ENCODE measurements around the gene SPAM1.
"Not testable (repeated sequence)": the region's sequence is repeated elsewhere in the genome, so short reads cannot be mapped to it uniquely, and the experiment has no call there.

The SPAM1 gene, protein sequence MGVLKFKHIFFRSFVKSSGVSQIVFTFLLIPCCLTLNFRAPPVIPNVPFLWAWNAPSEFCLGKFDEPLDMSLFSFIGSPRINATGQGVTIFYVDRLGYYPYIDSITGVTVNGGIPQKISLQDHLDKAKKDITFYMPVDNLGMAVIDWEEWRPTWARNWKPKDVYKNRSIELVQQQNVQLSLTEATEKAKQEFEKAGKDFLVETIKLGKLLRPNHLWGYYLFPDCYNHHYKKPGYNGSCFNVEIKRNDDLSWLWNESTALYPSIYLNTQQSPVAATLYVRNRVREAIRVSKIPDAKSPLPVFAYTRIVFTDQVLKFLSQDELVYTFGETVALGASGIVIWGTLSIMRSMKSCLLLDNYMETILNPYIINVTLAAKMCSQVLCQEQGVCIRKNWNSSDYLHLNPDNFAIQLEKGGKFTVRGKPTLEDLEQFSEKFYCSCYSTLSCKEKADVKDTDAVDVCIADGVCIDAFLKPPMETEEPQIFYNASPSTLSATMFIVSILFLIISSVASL

GRCh38 chr7:123924941-123925340 is at the start of gene SPAM1:
Gene SPAM1 (plus strand): TSS chr7:123925241. CDS start chr7:123953571, 28,330 bp downstream.
- no peak for DNase-seq

DNA sequence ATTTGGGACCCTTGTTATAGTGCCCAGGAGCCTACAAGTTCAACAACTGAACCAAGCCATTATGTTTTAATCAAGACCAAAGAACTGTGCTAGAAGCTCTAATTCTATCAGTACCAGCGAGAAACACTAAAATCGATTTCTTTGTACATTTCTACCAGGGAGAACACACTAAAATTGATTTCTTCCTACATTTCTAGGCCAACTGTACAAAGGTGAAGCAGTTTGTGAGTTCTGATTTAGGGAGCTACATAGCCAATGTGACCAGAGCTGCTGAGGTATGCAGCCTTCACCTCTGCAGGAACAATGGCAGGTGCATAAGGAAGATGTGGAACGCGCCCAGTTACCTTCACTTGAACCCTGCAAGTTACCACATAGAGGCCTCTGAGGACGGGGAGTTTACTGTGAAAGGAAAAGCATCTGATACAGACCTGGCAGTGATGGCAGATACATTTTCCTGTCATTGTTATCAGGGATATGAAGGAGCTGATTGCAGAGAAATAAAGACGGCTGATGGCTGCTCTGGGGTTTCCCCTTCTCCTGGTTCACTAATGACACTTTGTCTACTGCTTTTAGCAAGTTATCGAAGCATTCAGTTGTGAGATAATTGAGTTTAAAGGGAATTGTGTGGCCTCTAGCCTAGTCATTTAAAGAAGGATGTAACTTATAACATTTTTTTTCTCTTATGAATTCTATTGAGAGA is 48.3 kb upstream of the SPAM1 start:
- no peak for DNase-seq

- DNase-seq, result no peak
Measured at GRCh38 chr7:123879628-123880027, 45.4 kb upstream of the SPAM1 start.

- DNase-seq, result no peak
Measured at GRCh38 chr7:123881300-123881699, 43.7 kb upstream of the SPAM1 start.

DNA sequence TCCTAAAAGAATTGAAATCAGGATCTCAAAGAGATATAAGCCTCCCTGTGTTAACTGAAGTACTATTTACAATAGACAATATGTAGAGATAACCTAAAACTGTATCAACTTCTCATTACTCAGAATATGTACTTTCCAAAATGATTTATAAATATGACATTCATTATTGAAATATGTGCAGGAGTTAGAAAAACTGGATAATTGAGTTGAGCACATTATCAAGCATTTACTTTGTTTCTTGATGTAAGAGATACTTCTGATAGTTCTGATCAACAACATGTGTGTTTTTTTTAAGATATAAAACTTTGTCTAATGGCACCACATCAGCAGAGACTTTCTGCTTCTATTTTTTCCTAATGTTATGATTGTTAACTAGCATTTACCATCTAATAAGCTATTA is 41.9 kb upstream of the SPAM1 start:
- DNase-seq, result no peak

DNA sequence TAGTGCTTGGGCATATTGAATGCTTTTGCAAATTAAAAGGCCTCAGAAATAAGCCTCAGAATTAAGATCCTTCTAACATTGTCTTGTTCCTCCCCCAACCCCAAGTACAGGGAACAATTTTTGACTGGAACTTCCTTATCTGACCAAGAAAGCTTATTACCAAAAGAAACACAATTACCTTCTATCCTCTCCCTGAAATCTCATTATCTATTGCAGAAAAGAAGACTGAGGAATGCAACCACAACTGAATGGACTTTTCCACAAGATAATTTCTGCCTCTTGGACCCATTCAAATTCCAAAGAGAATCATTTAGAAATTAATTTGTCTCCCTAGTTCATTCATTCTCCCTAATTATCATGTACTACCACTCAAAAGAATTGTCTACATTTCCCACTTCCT is 36.8 kb upstream of the SPAM1 start:
- DNase-seq, result no peak

GRCh38 chr7:123894753-123895152 is 30.3 kb upstream of the SPAM1 start:
- not testable (repeated sequence) for DNase-seq

DNA sequence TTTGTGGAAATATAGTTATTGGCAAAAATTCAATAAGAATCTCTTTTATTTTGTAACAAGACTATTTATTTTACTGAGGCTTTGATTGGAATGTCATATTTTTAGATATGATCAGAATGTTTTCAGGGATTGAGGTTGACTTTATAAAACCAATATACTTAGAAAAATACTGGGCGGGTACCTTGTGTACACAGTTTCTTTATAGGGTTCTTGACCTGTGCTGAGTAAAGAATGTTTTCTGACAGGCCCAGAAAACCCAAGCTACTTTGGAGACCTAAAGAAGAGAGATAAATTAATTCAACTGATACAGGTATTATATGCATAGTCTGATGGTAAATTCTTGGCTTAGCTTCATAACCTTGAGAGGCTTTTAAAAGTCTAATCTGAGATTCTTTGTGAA is 23.9 kb upstream of the SPAM1 start:
- DNase-seq, result no peak

DNA sequence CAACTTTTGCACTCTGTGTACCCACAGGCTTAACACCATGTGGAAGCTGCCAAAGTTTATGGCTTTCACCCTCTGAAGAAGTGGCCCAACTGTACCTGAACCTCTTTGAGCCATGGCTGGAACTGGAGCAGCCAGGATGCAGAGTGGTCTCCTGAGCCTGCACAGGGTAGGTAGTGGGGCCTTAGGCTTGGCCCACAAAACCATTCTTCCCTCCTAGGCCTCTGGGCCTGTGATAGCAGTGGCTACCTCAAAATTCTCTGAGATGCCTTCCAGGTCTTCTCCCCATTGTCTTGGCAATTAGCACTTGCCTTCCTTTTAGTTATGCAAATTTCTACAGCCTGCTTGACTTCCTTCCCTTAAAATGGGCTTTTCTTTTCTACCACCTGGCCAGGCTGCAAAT is 19.3 kb upstream of the SPAM1 start:
- DNase-seq, result no peak

GRCh38 chr7:123916240-123916724 is 8.8 kb upstream of the SPAM1 start:
- peak; percentile 1 for DNase-seq

DNA sequence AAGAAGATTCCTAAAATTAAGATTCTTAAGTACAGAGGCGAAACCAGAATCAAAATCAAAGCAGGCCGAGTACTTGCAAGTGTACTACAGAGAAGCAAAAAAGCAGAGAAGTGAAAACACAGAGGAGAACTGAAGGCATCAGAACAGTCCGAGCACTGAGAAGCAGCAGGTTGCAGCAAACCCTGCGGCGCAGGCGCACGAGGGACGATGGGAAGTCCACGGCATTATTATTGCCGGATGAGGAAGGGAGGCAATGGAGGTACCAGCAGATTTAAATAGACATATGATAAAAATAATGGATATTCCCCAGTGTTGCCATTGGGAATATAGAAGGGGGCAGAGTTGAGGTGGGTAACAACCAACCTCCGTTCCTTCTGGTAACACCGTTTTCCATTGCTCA is 7.2 kb upstream of the SPAM1 start:
- DNase-seq, result no peak

DNA sequence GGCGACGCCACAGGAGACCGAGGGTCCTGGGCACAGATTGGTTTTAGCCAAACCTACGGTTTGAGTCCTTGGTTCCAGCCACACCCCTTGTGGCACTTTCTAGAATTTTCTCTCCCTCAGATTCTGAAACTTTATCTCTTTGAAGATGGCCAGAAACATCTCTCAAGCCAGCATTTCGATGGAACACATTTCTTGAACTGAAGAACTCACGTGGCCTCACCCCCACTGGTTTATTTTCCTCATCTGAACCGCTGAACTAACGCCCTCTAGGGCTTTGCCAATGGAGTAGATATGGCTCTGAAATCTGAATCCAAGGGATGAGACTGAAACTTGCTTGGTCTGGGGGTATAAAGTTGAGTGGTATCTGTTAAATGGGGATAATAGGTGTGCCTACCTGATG is 6.7 kb upstream of the SPAM1 start:
- no peak for DNase-seq

GRCh38 chr7:123923599-123923998 is 1.4 kb upstream of the SPAM1 start:
- no peak for DNase-seq

DNA sequence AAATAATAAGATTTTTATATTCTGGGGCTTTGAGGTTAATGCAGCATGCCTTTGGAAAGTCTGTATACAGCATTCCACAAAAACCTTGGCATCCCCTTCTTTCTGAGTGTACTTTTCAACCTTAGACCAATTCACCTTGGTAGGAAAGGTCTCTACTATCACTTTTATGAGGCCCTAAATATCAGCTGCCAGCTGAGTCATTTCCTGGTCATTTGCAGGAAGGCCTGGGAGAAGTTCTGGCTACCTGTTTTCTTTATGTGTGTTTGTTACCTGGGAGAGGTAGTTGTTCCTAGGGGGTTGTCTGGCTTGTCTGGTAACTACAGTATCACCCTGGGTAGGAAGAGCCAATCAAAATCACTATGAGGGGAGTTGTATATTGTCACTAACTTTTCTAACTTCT is 4.1 kb downstream of the SPAM1 start:
- no peak for DNase-seq

DNA sequence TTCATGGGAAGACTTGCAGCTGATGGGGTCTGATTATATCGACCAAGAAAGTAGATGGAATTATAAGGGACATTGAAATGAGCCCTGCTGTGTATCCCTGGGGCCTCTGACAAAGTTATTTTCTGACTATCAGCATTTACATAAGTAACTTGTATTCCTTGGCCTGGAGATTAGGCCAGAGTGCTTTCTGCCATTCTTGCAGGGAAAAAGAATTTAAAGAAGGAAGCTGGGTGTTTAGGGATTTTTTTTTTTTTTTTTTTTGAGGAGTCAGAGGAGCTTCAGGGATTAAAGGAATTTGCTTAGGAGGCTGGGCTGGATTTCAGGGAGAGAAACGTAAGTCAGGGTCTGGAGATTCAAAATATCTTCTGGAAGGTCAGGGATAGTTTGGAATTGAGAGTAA is 4.6 kb downstream of the SPAM1 start:
- DNase-seq, result no peak

GRCh38 chr7:123935436-123936381 is 10.7 kb downstream of the SPAM1 start:
- no peak for DNase-seq

GRCh38 chr7:123936388-123936787 is 11.3 kb downstream of the SPAM1 start:
- no peak for DNase-seq

DNA sequence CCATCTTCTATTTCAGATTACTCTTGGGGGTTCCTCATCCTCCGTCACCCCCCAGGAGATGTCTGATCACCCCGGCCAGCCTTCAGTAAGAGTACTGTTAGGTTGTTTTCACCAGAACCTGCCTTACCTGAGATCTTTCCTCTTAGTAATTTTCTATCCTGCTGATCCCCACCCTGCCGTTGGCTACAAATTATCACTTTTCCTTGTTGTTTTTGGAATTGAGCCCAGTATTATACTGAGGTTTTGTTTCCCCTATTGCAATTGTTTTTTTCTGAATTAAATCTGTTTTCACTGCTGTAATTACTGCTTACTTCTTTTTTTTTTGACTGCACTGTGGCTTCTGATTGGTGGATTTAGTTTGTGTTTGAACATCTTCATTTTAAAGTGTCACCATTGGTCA is 14.7 kb downstream of the SPAM1 start:
- no peak for DNase-seq

DNA sequence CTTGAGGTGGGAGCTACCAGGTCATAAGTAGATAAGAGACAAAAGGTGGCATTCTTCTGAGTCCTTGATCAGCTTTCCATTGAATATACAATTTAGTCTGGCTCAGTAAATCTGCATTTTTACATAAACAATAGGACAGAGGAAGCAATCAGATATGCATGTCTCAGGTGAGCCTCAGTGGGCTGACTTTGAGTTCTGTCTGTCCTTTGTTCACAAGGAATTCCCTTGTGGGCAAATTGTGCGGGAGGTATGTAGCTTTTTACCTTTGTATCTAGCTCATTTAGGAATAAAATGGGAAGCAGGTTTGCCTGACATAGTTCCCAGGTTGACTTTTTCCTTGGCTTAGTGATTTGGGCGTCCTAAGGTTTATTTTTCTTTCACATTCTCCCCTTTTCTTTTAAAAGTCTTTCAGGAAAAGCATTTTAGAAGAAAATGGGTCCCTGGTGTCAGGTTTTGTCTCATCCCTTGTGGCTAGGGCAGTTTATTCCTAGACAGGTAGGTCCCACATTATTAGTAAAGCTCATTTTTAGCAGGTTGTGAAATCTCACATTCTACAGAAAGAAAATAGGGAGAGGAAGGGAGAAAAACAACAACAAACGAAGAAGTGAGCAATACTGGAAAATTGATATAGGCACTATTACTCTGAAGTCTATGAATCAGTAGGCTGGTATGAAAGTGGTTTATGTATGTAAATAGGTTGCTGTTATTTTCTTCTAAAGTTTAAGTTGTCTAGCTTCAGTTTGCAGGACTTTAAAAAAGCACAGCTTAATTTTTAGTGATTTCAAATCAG is 16.5 kb downstream of the SPAM1 start:
- DNase-seq, result no peak

DNA sequence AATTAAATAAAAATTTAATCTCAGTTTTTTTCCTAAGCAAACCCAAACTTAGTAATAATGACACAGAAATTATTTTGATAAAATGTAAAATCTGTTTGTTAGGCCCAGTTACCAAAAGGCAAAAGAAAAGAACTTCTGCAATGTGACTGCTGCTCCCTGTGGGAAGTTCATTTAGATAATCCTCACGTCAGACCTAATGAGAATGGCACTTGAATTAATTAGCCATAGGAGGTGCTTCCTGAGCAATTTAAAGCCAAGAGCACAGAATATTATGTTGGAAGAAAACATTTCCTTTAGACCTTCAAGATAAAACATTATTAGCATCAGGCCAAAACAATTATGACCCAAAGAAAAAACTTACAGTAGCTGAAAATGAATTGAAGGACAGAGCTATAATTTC is 19.4 kb downstream of the SPAM1 start:
- DNase-seq, result no peak

- no peak for DNase-seq
Measured at GRCh38 chr7:123945938-123946337, 20.9 kb downstream of the SPAM1 start.

DNA sequence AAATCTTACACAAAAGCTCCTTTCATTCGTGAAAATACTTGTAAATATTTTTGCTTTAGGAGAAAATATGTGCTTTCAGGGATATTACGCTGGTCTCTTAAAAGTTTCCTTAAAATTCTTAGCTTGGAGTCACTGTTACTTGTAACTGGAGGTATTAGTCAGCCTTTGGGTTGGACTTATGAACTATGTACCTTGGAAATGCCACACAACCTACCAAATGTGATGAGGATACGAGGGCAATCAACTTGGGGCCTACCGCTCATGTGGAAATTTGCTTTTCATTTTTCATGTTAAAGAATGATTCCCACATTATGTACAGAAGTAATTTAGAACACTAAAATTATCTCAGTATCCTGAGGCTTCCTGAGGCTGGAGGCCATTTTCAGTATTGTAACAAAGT is 23.1 kb downstream of the SPAM1 start:
- DNase-seq, result no peak

All from NCI-H510A treated with DMSO at 0.1 percent for 48 hours (cell line).